HG03575 (cell line): ENCODE results near the gene CNTN1.

Source experiments
- ATAC-seq: cut with Tn5 transposase; IDR thresholded peaks from one replicate; pipeline ENCODE4 v1.9.1; 2021; ENCODE audit not compliant: unreplicated experiment, insufficient number of reproducible peaks, low FRiP score; ENCODE audit errors: extremely low read depth

CNTN1 gene

GRCh38 chr12:40691913-40692764, at the start of gene CNTN1:
Gene CNTN1 (plus strand): TSS chr12:40692439.
- ATAC-seq: no peak

GRCh38 chr12:40643506-40643905, 48.7 kb upstream of the CNTN1 start:
- ATAC-seq: no peak

- ATAC-seq: no peak
Observed at GRCh38 chr12:40643976-40644375, 48.3 kb upstream of the CNTN1 start.

- ATAC-seq: no peak
Observed at GRCh38 chr12:40644708-40645107, 47.5 kb upstream of the CNTN1 start.

- ATAC-seq: no peak
Observed at GRCh38 chr12:40645361-40645760, 46.9 kb upstream of the CNTN1 start.

GRCh38 chr12:40646456-40646855, 45.8 kb upstream of the CNTN1 start:
- no peak for ATAC-seq

DNA sequence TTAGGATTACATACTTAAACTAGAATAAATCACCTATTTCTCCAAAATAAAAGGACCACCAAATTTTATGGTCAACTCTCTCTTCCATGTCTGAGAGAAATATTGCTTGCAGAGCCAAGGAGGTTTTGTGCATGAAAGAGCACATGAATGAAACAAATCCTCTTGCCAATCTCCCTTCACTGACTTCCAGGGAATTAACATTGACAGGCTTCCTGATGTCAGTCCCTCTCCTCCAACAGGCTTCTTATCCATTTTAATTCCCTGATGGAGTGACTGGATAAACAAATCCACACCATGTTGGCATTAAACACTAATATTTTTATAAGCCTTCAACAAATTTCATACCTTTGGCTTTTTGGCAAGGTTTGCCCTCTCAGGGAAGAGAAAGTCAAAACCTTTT, 45.3 kb upstream of the CNTN1 start:
- no peak for ATAC-seq

GRCh38 chr12:40647651-40648050, 44.6 kb upstream of the CNTN1 start:
- no peak for ATAC-seq

DNA sequence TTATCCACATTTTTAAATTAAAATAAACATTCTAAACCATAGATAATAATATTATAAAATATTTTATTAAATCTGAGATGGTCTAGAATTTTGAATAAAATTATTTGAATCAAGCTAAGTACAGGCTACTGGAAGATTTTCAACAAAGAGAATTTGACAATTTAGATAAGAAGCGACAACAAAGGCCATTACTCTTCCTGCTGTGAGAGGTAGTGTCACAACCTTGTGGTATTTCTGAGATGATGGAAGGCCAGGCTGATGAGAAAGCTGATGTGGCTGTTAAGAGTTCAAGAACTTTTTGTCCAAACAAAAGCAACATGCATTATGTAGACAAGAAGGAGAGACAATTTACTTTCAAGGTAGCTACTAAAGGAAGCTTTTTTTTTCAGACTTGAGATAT, 43.7 kb upstream of the CNTN1 start:
- no peak for ATAC-seq

DNA sequence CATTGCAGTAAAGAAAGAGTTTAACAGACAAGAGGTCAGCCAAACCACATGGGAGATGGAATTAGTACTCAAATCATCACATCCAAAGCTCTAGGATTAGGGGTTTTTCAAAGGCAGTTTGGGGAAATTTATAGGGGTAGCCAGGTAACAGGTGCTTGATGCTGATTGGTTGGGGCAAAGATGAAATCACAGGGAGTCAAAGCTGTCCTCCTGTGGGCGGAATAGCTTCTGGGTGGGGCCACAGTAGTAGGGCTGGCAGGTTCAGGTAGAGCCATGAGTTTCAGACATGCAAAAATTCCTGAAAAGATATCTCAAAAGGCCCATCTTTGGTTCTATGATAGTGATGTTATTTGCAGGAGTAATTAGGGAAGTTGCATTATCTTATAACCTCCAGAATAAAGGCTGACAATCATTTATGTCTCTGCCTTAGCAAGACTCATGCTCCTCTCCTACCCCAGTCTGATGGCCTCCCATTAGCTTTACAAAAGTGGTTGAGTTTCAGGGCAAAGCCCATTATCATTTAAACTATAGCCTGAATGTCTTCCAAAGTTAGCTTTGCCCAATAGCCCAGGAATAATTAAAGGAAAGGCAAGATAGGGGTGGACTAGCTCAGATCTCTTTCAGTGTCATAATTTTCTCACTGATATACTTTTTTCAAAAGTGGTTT, 42.1 kb upstream of the CNTN1 start:
- no peak for ATAC-seq

- no peak for ATAC-seq
Observed at GRCh38 chr12:40655451-40655850, 36.8 kb upstream of the CNTN1 start.

- no peak for ATAC-seq
Observed at GRCh38 chr12:40662366-40662765, 29.9 kb upstream of the CNTN1 start.

DNA sequence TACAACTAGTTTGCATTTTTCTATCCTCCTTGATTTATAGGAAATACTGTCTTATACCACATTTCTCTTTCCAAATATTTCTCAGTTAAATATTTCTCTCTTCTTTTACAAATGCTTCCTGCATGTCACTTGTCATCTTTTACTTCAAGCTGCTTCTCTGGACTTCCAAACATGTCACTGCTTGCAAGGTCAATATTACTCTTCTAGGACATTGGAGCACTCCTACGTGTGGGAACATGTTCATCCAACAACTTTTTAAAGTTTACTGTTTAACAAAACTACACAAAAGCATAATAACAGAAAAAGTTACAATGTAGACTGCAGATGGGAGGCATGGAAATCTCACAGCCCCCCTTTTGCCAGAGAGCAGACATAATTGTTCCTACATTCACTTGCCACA, 28.5 kb upstream of the CNTN1 start:
- ATAC-seq: no peak

DNA sequence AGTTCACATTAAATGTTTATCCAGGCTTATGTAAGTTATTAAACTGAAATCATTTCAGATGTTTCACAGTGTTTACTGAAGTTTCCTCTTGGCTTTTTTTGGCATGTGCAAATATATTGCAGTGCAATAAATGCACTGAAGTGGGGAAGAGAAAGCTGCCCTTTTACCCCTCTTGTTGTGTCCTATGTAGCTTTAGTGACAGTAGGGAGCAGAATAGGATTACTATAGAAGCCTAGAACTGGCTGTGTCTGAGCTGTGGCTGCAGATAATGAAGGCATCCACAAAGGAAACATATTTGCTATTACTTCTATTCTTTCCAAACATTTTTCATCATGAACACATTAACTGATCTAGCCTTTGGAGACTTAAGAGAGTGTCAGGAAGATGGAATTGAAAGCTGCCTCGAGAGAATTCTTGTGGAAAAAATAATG, 24.1 kb upstream of the CNTN1 start:
- no peak for ATAC-seq

DNA sequence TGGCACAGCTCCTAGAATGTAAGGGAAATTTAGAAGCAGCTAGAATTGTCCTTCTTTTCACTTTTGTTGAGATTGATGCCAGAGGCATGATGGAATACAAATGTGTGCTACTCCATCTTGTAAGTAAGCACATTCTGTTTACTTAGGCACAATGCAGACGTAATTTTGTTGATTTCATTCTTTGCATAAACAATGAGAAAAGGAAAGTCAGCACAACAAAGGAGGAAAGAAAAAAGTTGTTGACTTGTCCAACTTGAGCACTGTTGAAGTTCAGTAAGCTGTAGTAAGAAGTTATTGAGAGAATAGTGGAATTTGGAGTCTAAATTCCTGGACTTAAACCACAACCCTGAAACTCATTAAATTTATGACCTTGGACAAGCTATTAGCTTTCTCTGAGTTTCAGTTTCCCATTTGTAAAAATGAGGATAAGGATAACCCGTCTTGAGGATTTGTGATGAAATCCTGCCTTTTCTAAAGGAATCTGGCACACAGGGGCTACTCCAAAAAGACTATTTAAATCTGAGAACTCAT, 19.4 kb upstream of the CNTN1 start:
- ATAC-seq: no peak

- ATAC-seq: no peak
Observed at GRCh38 chr12:40681148-40681547, 11.1 kb upstream of the CNTN1 start.

DNA sequence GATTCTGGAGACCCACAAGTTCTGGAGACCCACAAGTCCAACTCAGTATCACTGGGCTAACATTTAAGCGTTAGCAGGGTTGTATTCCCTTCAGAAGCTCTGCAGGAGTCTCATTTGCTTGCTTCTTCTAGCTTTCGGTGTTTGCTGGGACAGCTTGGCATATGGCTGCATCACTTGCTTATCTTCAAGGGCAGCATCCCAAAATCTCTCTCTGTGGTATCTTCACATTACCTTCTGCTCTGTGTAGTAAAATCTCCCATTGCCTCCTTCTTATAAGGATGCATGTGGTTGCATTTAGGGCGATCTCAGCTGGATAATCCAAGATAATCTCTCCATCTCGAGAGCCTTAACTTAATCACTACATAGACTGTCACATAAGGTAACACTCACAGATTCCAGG, 7.3 kb upstream of the CNTN1 start:
- no peak for ATAC-seq

DNA sequence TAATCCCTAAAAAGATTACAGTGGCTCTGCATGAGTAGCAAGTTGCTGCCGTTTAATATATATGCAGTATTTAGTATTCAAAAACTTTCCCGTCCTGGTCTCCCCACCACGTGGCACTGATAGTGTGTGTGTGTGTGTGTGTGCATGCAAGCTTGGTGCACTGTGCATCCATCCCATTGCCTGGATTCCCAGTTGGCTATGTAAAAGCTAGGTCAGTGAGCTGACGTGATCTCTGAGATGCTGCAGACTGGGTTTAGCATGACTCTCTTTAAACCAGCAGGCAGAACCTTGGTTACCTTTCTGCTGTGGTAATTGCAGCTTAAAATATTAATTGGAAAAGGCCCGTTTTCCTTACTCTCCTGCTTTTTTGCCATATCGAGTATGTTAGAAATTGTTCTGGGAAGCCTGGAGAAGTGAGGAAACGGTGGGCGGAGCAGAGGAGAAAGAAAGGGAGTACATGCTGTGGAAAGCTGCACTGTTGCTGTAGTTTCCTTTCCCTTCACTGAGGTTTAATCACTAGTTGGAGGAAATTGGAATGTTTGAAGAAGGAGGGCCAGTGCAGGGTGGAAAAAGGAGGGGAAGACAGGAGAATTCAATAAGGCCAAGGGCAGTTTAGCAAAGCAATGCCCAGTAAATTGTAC, 4.0 kb upstream of the CNTN1 start:
- ATAC-seq: no peak

GRCh38 chr12:40689576-40689975, 2.7 kb upstream of the CNTN1 start:
- no peak for ATAC-seq

GRCh38 chr12:40692765-40693206, 547 bp downstream of the CNTN1 start:
- no peak for ATAC-seq
